Measurements from ENCODE around the gene VANGL1. TPM values are rescaled to one million over a fixed set of nuclear protein-coding genes. Genes with fewer than 3 reads are reported as not detected.

Gene VANGL1
- total RNA-seq, 1 donor from 2014 or later = 6.5 TPM

- intact Hi-C loops (cut with DNase I) = no loop called here
- DNase-seq (ENCODE audit: missing footprints) = no peak
- ATAC-seq = peak; percentile 84
These were observed 37.4 kb downstream of the VANGL1 start for GRCh38 chr1:115679141-115679611.

- ATAC-seq = peak; percentile 59
- intact Hi-C loops (cut with DNase I) = no loop called here
- DNase-seq (ENCODE audit: missing footprints) = no peak
These were observed 39.0 kb downstream of the VANGL1 start for GRCh38 chr1:115680730-115681111.

GRCh38 chr1:115682792-115683191 lies 41.0 kb downstream of the VANGL1 start:
- ATAC-seq = no peak
- intact Hi-C loops (cut with DNase I) = no loop called here

GRCh38 chr1:115685029-115685705 lies 43.4 kb downstream of the VANGL1 start:
- DNase-seq (ENCODE audit: missing footprints) (no peak), ATAC-seq (no peak)
- intact Hi-C loops (cut with DNase I) = no loop called here

More at GRCh38 chr1:115682792-115683191, 41.0 kb downstream of the VANGL1 start:
- DNase-seq (ENCODE audit: missing footprints) = no peak

GRCh38 chr1:115687744-115688143 lies 46.0 kb downstream of the VANGL1 start:
- intact Hi-C loops (cut with DNase I) = no loop called here
- ATAC-seq (no peak), DNase-seq (ENCODE audit: missing footprints) (no peak)

GRCh38 chr1:115690972-115691371 lies 49.2 kb downstream of the VANGL1 start:
- intact Hi-C loops (cut with DNase I) = no loop called here
- DNase-seq (ENCODE audit: missing footprints) = no peak
- ATAC-seq = no peak

GRCh38 chr1:115692224-115692623 lies 50.5 kb downstream of the VANGL1 start:
- DNase-seq (ENCODE audit: missing footprints) = no peak
- intact Hi-C loops (cut with DNase I) = no loop called here

GRCh38 chr1:115694805-115695204 lies 53.0 kb downstream of the VANGL1 start:
- DNase-seq (ENCODE audit: missing footprints) (no peak), ATAC-seq (no peak)
- intact Hi-C loops (cut with DNase I) = no loop called here

More at GRCh38 chr1:115692224-115692623, 50.5 kb downstream of the VANGL1 start:
- ATAC-seq = peak; percentile 34

- ATAC-seq = no peak
- intact Hi-C loops (cut with DNase I) = no loop called here
These were observed 55.8 kb downstream of the VANGL1 start for GRCh38 chr1:115697619-115698018.

GRCh38 chr1:115701090-115701489 lies 59.3 kb downstream of the VANGL1 start:
- ATAC-seq (no peak), DNase-seq (ENCODE audit: missing footprints) (no peak)
- intact Hi-C loops (cut with DNase I) = loop anchor here (5.0 kb wide), 1 partner anchor 54 kb away; no protein-coding TSS in a partner anchor

More at GRCh38 chr1:115697619-115698018, 55.8 kb downstream of the VANGL1 start:
- DNase-seq (ENCODE audit: missing footprints) = no peak

GRCh38 chr1:115702959-115703358 lies 61.2 kb downstream of the VANGL1 start:
- intact Hi-C loops (cut with DNase I) = loop anchor here (5.0 kb wide), 1 partner anchor 56 kb away; no protein-coding TSS in a partner anchor
- no peak for ATAC-seq
- no peak for DNase-seq (ENCODE audit: missing footprints)

GRCh38 chr1:115705085-115705951 lies 63.5 kb downstream of the VANGL1 start:
- DNase-seq (ENCODE audit: missing footprints) (no peak), ATAC-seq (no peak)
- intact Hi-C loops (cut with DNase I) = no loop called here

GRCh38 chr1:115705963-115706362 lies 64.2 kb downstream of the VANGL1 start:
- DNase-seq (ENCODE audit: missing footprints) (no peak), ATAC-seq (no peak)
- intact Hi-C loops (cut with DNase I) = no loop called here

GRCh38 chr1:115706587-115707425 lies 65.0 kb downstream of the VANGL1 start:
- DNase-seq (ENCODE audit: missing footprints) (no peak), ATAC-seq (peak; percentile 49)
- intact Hi-C loops (cut with DNase I) = no loop called here

- intact Hi-C loops (cut with DNase I) = loop anchor here (1.0 kb wide), 1 partner anchor 98 kb away; no protein-coding TSS in a partner anchor
- no peak for DNase-seq (ENCODE audit: missing footprints)
These were observed 69.3 kb downstream of the VANGL1 start for GRCh38 chr1:115710859-115711624.

GRCh38 chr1:115712911-115713609 lies 71.3 kb downstream of the VANGL1 start:
- DNase-seq (ENCODE audit: missing footprints) (no peak), ATAC-seq (no peak)
- intact Hi-C loops (cut with DNase I) = no loop called here

More at GRCh38 chr1:115710859-115711624, 69.3 kb downstream of the VANGL1 start:
- peak; percentile 21 for ATAC-seq

- DNase-seq (ENCODE audit: missing footprints) = no peak
- intact Hi-C loops (cut with DNase I) = no loop called here
- no peak for ATAC-seq
These were observed 72.1 kb downstream of the VANGL1 start for GRCh38 chr1:115713906-115714305.
